Sigmoid colon (tissue), 4 donors: ENCODE data around the gene RAB27B.

Experiments used
- POLR2A ChIP-seq, 2 donors: fragments of 450-650 bp; IDR thresholded peaks; one replicate each; pipeline ENCODE4 v1.6.1; 2016; ENCODE audit warnings: antibody characterized with exemption in 2 of 2, mild to moderate bottlenecking in 2 of 2, moderate library complexity in 2 of 2
- POLR2AphosphoS5 ChIP-seq, 4 donors: sonication (generic); formaldehyde crosslinking; IDR thresholded peaks; one replicate each; pipeline ENCODE4 v1.6.1; 2017; ENCODE audit warnings: antibody characterized with exemption in 4 of 4
- TF ChIP-seq, protein P1 (sequence below), 4 experiments: fragments of 450-650 bp in 3 of 4; fragments of 200-600 bp in 1 of 4; IDR thresholded peaks; one replicate each; pipeline ENCODE4 v1.5.1; 2016 to 2019; ENCODE audit warnings: antibody characterized with exemption in 4 of 4, mild to moderate bottlenecking in 3 of 4, moderate library complexity in 2 of 4

DNA sequence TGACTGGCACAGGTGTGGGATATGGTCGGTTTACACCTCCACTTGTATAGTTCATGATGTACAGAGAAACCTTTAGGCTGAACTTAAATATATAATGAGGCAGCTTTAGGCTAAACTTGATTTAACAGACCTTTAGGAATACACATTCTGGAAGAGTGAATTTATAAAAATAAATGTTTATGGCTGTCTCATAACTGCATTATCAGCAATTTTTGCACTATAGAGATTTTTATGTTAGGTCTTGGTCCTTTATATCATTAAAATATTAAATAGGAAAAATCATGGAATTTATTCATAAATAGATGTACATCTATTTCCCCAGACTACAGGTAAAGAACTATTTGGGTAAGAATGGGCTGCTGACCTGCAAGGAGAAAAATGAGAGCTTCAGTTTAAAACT lies 19.8 kb downstream of the RAB27B start:
- TF ChIP-seq, protein P1, sequence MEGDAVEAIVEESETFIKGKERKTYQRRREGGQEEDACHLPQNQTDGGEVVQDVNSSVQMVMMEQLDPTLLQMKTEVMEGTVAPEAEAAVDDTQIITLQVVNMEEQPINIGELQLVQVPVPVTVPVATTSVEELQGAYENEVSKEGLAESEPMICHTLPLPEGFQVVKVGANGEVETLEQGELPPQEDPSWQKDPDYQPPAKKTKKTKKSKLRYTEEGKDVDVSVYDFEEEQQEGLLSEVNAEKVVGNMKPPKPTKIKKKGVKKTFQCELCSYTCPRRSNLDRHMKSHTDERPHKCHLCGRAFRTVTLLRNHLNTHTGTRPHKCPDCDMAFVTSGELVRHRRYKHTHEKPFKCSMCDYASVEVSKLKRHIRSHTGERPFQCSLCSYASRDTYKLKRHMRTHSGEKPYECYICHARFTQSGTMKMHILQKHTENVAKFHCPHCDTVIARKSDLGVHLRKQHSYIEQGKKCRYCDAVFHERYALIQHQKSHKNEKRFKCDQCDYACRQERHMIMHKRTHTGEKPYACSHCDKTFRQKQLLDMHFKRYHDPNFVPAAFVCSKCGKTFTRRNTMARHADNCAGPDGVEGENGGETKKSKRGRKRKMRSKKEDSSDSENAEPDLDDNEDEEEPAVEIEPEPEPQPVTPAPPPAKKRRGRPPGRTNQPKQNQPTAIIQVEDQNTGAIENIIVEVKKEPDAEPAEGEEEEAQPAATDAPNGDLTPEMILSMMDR (IDR thresholded peaks at IDR 0.05) = no peak
- no peak for TF ChIP-seq POLR2AphosphoS5 (IDR thresholded peaks at IDR 0.05)
- TF ChIP-seq POLR2A (IDR thresholded peaks at IDR 0.05) = no peak
